NB4 (cell line): Measurements from ENCODE around the gene PLEKHA5.

Experiments used
- CTCF ChIP-seq: IDR thresholded peaks from one replicate; pipeline ENCODE4 v1.5.1; 2012; ENCODE audit warnings: low read depth, low read length
- MAX ChIP-seq: IDR thresholded peaks from 2 replicates; pipeline ENCODE4 v1.6.1; 2011; ENCODE audit warnings: low read depth, low read length
- MYC ChIP-seq: IDR thresholded peaks from 2 replicates; pipeline ENCODE4 v1.6.1; 2011; ENCODE audit warnings: low read depth, low read length
- POLR2A ChIP-seq: IDR thresholded peaks from 2 replicates; pipeline ENCODE4 v1.6.1; 2011; ENCODE audit warnings: mild to moderate bottlenecking; ENCODE audit not compliant: insufficient read length; ENCODE audit errors: extremely low read depth

- TF ChIP-seq CTCF (no peak), POLR2A (no peak), MAX (no peak), MYC (no peak)
These were observed 169.5 kb downstream of the PLEKHA5 start for GRCh38 chr12:19298836-19299605.
